Right lobe of liver (tissue), 4 donors: ENCODE data around the gene CCDC158.

Experiments
- CTCF ChIP-seq, 4 donors: fragments of 200-600 bp in 3 of 4; fragments of 450-650 bp in 1 of 4; IDR thresholded peaks; one replicate each; pipeline versions ENCODE4 v1.5.1 to v1.8.0; 2016 to 2022; ENCODE audit warnings: antibody characterized with exemption in 4 of 4, mild to moderate bottlenecking in 2 of 4
- POLR2A ChIP-seq: fragments of 450-650 bp; IDR thresholded peaks from one replicate; pipeline ENCODE4 v1.6.1; 2017; ENCODE audit warnings: antibody characterized with exemption, mild to moderate bottlenecking
- donor health status: DM: no; HTN: no; CAD: no.
- donor health status: DM: no; HTN: no; CAD: no.
- donor health status: DM: no; HTN: yes; CAD: no.

GRCh38 chr4:76377481-76377901, 43.5 kb downstream of the CCDC158 start:
- TF ChIP-seq CTCF (IDR thresholded peaks at IDR 0.05) (no peak), POLR2A (no peak)
